NCI-H69 (cell line): Measurements from ENCODE around the gene ITFG1.
"Not testable (repeated sequence)": the region's sequence is repeated elsewhere in the genome, so short reads cannot be mapped to it uniquely, and the experiment has no call there.

Experiments
- DNase-seq: peaks from one replicate; lab custom pipeline; 2025; lab: John Stamatoyannopoulos, UW

ITFG1 gene

DNA sequence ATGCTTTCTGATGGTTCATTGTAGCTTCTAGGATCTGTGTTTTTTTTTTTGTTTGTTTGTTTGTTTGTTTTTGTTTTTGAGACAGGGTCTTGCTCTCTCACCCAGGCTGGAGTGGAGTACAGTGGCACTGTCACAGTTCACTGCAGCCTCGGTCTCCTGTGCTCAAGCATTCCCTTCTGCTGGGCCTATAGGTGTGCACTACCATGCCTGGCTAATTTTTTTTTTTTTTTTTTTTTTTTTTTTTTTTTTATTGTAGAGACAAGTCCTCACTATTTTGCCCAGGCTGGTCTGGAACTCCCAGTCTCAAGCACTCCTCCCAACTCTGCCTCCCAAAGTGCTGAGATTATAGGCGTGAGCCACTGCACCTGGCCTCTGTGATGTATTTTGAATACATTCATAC is 12.1 kb upstream of the ITFG1 start:
- DNase-seq, result not testable (repeated sequence)

DNA sequence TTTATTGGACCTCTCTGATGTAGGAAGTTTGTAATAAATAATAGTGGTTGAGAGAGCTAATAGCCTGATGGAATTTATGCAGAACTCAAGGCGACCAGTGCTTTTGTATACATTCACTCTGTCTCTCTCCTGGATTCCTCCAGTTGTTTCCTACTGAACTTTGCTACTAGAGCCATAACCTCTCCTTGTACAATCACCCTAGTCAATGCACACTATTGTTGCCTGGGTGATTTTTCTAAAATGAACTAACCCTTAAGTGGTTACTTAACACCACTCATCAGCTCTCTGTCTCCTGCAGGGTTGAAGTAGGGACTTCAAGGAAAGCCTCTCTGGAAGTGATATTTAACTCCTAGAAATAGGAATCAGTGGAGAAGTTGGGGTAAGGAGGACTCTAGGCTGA is 9.9 kb upstream of the ITFG1 start:
- DNase-seq, result no peak

DNA sequence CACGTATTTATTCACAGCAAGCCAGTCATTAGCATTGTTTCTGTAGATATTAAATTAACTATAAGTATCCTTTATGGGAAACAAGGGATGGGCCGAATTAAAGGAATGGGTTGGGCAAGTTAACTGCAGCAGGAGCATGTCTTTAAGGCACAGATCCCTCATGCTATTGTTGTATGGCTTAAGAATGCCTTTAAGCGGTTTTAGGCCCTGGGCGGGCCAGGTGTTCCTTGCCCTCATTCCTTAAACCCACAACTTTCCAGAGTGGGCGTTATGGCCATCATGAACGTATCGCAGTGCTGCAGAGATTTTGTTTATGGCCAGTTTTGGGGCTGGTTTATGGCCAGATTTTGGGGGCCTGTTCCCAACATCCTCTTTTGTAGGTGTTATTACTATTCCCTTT is 9.3 kb upstream of the ITFG1 start:
- DNase-seq, result no peak

GRCh38 chr16:47469227-47469626 is 8.4 kb upstream of the ITFG1 start:
- DNase-seq, result no peak

- not testable (repeated sequence) for DNase-seq
Observed at GRCh38 chr16:47468070-47468689, 7.3 kb upstream of the ITFG1 start.

DNA sequence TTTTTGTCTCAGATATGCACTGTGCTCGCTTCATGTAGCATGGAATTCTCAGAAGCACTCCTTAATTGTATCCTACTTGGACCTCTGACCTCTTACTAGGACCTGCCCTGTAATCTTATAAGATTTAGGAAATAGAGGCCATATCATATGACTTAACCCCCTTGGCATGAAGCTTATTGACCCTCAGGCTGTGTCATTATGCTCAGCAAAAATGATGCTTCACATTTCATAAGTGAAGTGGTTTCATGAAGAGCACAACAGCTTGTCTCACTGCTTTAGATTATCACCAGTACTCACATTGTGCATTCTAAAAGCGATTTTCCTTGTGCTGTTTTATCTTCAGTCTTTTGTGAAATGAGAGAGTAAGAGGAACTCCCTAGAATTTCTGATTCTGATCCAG is 6.6 kb upstream of the ITFG1 start:
- no peak for DNase-seq

DNA sequence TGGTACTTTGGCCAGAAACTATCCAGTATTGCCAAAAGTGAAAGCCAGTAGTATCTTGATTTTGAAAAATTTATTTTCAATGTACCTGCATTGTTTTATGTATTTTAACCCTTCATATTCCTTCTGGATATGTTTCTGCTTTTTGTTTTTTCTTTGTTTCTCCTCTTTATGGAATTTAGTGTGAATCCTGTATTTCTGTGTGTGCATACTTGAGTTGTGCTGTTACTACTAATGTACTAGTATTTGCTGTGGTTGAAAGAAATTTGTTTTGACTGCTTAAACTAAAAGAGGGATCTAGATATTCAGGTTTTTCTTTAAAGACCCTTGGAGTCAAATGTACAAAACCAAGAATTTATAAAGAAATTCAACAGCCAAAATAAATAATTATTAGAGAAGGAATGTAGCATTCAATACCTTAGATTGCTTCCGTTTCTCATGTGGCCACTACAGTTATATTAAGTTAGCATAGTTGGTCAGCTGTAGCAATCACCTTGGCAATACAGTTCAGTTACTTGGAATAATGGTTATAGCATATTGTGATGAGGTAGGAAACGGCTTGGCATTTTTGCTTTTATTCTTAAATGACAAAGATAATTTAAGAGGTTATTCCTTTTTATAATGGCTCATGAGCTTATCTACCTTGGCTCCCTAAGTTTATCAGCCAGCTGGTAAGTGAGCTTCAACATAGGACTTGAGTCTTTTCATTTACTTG is 5.2 kb upstream of the ITFG1 start:
- DNase-seq, result no peak

GRCh38 chr16:47463771-47464624 is 3.1 kb upstream of the ITFG1 start:
- DNase-seq, result peak; percentile 62

- peak; percentile 59 for DNase-seq
Observed at GRCh38 chr16:47461598-47462266, 869 bp upstream of the ITFG1 start.

- peak; percentile 31 for DNase-seq
Observed at GRCh38 chr16:47460359-47460710, 528 bp downstream of the ITFG1 start.

DNA sequence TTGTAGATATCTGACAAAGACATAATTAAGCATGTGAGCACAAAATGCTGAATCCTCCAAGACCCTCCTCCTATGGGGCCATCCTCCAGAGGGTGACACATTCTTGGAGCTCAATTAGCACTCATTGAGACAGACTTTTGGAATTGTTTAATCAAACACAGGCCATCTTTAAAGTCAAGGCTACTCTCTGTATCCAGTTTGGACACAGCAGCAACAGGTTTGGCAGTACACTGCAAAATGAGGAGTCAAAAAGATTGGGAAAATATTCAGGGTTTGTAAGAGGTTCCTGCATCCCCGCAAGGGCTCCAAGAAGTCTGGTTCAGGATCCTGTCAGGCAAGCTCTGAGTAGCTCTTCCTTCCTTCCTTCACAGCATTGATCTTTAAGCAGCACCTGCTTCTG is 1.3 kb downstream of the ITFG1 start:
- DNase-seq, result no peak

GRCh38 chr16:47458331-47458730 is 2.5 kb downstream of the ITFG1 start:
- no peak for DNase-seq

- no peak for DNase-seq
Observed at GRCh38 chr16:47449788-47450187, 11.1 kb downstream of the ITFG1 start.

DNA sequence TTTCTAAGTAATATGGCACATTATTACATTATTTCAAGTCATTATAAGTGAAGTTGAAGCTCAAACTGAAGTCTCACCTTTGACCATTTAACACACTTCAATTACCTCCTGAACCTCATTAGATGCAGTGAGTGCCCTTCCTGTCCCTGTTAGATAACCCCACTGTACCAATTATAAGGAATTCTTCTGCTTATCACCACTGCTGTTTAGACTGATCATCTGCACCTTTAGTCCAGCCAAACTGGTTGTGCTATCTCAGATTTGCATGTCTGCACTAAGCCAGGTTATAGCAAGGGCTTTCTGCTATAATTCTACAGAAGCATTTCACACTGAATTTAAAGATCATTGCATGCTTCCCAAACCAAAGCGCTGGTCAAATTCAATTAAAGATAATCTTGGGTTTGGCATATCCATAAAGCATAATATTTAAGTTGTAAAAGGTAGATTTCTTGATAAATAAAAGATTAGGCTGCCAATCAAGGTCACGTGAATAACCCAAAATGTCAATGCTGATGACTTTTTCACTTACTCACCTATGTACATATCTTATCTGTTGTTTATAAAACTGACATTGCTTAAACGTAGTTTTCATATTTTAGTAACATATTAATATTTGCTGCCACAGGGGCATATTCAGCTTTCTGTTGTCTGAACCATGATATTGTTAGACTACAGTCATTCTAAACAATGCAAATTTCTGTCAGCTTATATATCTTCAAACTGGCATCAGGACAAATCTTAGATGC is 11.9 kb downstream of the ITFG1 start:
- DNase-seq, result no peak

- DNase-seq, result no peak
Observed at GRCh38 chr16:47446431-47446830, 14.4 kb downstream of the ITFG1 start.

DNA sequence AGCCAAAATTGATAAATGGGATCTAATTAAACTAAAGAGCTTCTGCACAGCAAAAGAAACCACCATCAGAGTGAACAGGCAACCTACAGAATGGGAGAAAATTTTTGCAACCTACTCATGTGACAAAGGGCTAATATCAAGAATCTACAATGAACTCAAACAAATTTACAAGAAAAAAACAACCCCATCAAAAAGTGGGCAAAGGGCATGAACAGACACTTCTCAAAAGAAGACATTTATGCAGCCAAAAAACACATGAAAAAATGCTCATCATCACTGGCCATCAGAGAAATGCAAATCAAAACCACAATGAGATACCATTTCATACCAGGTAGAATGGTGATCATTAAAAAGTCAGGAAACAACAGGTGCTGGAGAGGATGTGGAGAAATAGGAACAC is 18.0 kb downstream of the ITFG1 start:
- DNase-seq, result not testable (repeated sequence)

- not testable (repeated sequence) for DNase-seq
Observed at GRCh38 chr16:47440066-47440465, 20.8 kb downstream of the ITFG1 start.

GRCh38 chr16:47434274-47434673 is 26.6 kb downstream of the ITFG1 start:
- not testable (repeated sequence) for DNase-seq

GRCh38 chr16:47431960-47432359 is 28.9 kb downstream of the ITFG1 start:
- no peak for DNase-seq

DNA sequence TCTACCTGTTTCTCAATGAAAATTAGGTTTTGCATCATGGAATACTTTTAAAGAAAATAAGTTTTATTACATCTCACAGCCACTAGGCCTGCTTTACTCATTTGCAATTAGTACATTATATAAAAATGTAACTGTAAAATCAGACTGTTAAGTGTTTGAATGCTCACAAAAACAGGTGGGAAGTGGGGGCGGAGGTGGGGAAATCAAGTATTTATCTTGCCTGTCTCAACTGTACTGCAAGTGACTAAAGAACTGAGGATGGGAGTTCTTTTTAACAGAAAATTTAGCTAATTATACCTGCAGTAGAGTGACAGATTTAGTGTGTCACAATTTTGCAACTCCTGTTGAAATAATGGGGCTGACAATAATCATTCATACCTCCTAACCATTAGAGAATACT is 34.1 kb downstream of the ITFG1 start:
- DNase-seq, result no peak

- DNase-seq, result no peak
Observed at GRCh38 chr16:47424846-47425245, 36.0 kb downstream of the ITFG1 start.

DNA sequence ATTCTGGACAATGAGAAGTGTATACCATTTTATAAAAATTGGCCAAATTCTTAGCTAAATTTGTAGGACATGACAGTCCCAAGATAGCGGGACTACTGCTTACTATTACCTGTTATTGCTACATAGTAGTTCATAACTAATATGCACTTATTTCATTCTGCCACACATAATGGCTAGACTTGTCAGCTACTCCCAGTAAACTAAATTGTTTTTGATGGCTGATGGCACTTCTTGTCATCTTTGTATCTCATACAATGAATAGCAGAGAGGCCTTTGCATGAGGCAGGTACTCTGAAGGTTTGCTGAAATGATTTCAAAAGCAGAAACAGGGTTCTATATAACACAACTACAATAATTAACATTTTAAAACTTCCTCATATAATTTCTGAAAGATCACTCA is 44.0 kb downstream of the ITFG1 start:
- no peak for DNase-seq
